Measurements from ENCODE around the gene JAG2.

- TF ChIP-seq CTCF (IDR thresholded peaks at IDR 0.05) (no peak), POLR2A (IDR thresholded peaks at IDR 0.05) (no peak)
These were observed 60.1 kb downstream of the JAG2 start for GRCh38 chr14:105108516-105108864.

Measured in testis (tissue), 2 donors.